ENCODE data around the gene SELENOI. TPM values are rescaled to one million over a fixed set of nuclear protein-coding genes. Genes with fewer than 3 reads are reported as not detected.
"Not testable (repeated sequence)": the region's sequence is repeated elsewhere in the genome, so short reads cannot be mapped to it uniquely, and the experiment has no call there.

The SELENOI gene
- total and polyA plus RNA-seq, 2 experiments from 2014 or later: 8.4 to 67.8 TPM

- no peak for TF ChIP-seq ZNF462 (CRISPR knock-in tag; IDR thresholded peaks at IDR 0.05)
Measured at GRCh38 chr2:26330604-26331003, 15.3 kb upstream of the SELENOI start (continued).

DNA sequence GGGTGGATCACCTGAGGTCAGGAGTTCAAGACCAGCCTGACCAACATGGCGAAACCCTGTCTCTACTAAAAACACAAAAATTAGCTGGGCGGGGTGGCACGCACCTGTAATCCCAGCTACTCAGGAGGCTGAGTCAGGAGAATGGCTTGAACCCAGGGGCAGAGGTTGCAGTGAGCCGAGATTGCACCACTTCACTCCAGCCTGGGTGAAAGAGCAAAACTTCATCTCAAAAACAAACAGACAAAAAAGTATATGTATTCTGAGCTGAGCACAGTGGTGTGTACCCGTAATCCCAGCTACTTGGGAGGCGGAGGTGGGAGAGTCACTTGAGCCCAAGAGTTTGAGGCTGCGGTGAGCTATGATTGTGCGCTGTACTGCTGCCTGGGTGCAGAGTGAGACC is 14.6 kb upstream of the SELENOI start:
- not testable (repeated sequence) for H3K27me3 Mint-ChIP-seq (ENCODE audit: insufficient read depth, low read depth, poor library complexity); H3K9me2 ChIP-seq (ENCODE audit: insufficient read depth); DNase-seq (ENCODE audit: low spot score); H3K9me3 Mint-ChIP-seq; ATAC-seq; H3K4me3 Mint-ChIP-seq; H4K20me1 ChIP-seq (replicated peaks; ENCODE audit: insufficient read depth); H2AFZ ChIP-seq; H3K27ac ChIP-seq (ENCODE audit: low read depth); H3F3A ChIP-seq (replicated peaks; ENCODE audit: low read depth); H3K4me2 ChIP-seq; H3K4me3 ChIP-seq; H3K36me3 Mint-ChIP-seq (ENCODE audit: low read depth); H3K27ac Mint-ChIP-seq; H3K36me3 ChIP-seq (ENCODE audit: insufficient read depth); H3K79me2 ChIP-seq (replicated peaks; ENCODE audit: insufficient read depth); H3K27me3 ChIP-seq (ENCODE audit: insufficient read depth); H3K4me1 ChIP-seq (ENCODE audit: insufficient read depth)
- peaks cover 12% of the 10 kb centered on the region for H3K4me1 Mint-ChIP-seq

- no peak overlapping the region for H3K27ac Mint-ChIP-seq
- Histone ChIP-seq H3K9me2 (ENCODE audit: insufficient read depth) (no peaks in the 10 kb centered on the region), H3K4me3 (no peak overlapping the region), H3K36me3 (ENCODE audit: insufficient read depth) (no peaks in the 10 kb centered on the region), H4K20me1 (replicated peaks; ENCODE audit: insufficient read depth) (no peaks in the 10 kb centered on the region), H3K27me3 (ENCODE audit: insufficient read depth) (no peaks in the 10 kb centered on the region), H2AFZ (no peak overlapping the region), H3K4me2 (no peak overlapping the region), H3K79me2 (replicated peaks; ENCODE audit: insufficient read depth) (no peaks in the 10 kb centered on the region), H3F3A (replicated peaks; ENCODE audit: low read depth) (no peaks in the 10 kb centered on the region), H3K4me1 (ENCODE audit: insufficient read depth) (no peaks in the 10 kb centered on the region), H3K27ac (ENCODE audit: low read depth) (no peak overlapping the region)
- H3K36me3 Mint-ChIP-seq (ENCODE audit: low read depth): no peaks in the 10 kb centered on the region
- no peak for DNase-seq (ENCODE audit: low spot score)
- peaks cover 12% of the 10 kb centered on the region for H3K4me1 Mint-ChIP-seq
- no peak overlapping the region for H3K4me3 Mint-ChIP-seq
- no peaks in the 10 kb centered on the region for H3K9me3 Mint-ChIP-seq
- peaks cover 7% of the 10 kb centered on the region for H3K27me3 Mint-ChIP-seq (ENCODE audit: insufficient read depth, low read depth, poor library complexity)
- ATAC-seq: no peak
- TF ChIP-seq EZH2phosphoT487 (IDR thresholded peaks at IDR 0.05; ENCODE audit: unreplicated experiment): no peak
- no peak for TF ChIP-seq STAT1 (IDR thresholded peaks at IDR 0.05; ENCODE audit: unreplicated experiment)
- no peak for TF ChIP-seq JUNB (IDR thresholded peaks at IDR 0.05; ENCODE audit: unreplicated experiment)
- no peak for TF ChIP-seq NANOG (IDR thresholded peaks at IDR 0.05; ENCODE audit: borderline replicate concordance)
- no peak for TF ChIP-seq POLR2AphosphoS5 (IDR thresholded peaks at IDR 0.05; ENCODE audit: low read depth)
- TF ChIP-seq CTCF (conservative IDR thresholded peaks at IDR 0.05; ENCODE audit: low read depth in 2 of 2): no peak
- TF ChIP-seq CREB1 (CRISPR knock-in tag; IDR thresholded peaks at IDR 0.05; ENCODE audit: low read depth): no peak
- TF ChIP-seq EZH2 (IDR thresholded peaks at IDR 0.05; ENCODE audit: low read depth, unreplicated experiment): no peak
Measured at GRCh38 chr2:26333293-26333692, 12.7 kb upstream of the SELENOI start.
